HepG2 (cell line): ENCODE measurements around the gene PLLP.

ENCODE experiments used
- CREM ChIP-seq, 2 experiments: sonication (generic) in 1 of 2; formaldehyde crosslinking in 1 of 2; IDR thresholded peaks; 2 replicates each; pipeline versions ENCODE4 v1.4.0 to v1.6.1; 2016 to 2020; ENCODE audit warnings: antibody characterized with exemption in 1 of 2, mild to moderate bottlenecking in 1 of 2, missing genetic modification reagents in 1 of 2
- CTCF ChIP-seq: sonication (generic); formaldehyde crosslinking; IDR thresholded peaks from 2 replicates; pipeline ENCODE4 v1.5.0; 2020; ENCODE audit warnings: mild to moderate bottlenecking, missing genetic modification reagents, moderate library complexity
- EP300 ChIP-seq, 3 experiments: sonication (generic) in 1 of 3; formaldehyde crosslinking in 1 of 3; IDR thresholded peaks; 2 replicates each; pipeline versions ENCODE4 v1.5.1 to v1.6.1; 2011 to 2020; ENCODE audit warnings: low read depth in 2 of 3, low read length in 2 of 3, borderline replicate concordance in 1 of 3, improper control_type of control experiment in 1 of 3, mild to moderate bottlenecking in 1 of 3, missing genetic modification reagents in 1 of 3, moderate library complexity in 1 of 3
- EZH2 ChIP-seq: conservative IDR thresholded peaks from 2 replicates; pipeline ENCODE4 v1.6.1; 2012; ENCODE audit warnings: mild to moderate bottlenecking, low read depth, low read length, moderate library complexity
- FOSL1 ChIP-seq: sonication (generic); formaldehyde crosslinking; IDR thresholded peaks from 2 replicates; pipeline ENCODE4 v1.9.0; 2021; ENCODE audit warnings: missing genetic modification reagents, borderline replicate concordance
- MZF1 ChIP-seq: sonication (generic); formaldehyde crosslinking; IDR thresholded peaks from 2 replicates; pipeline ENCODE4 v1.8.1; 2023; ENCODE audit warnings: mild to moderate bottlenecking, missing genetic modification reagents, borderline replicate concordance
- PHF8 ChIP-seq: sonication (generic); formaldehyde crosslinking; IDR thresholded peaks from 2 replicates; pipeline ENCODE4 v1.5.0; 2020; ENCODE audit warnings: missing genetic modification reagents
- RFX5 ChIP-seq: IDR thresholded peaks from 2 replicates; pipeline ENCODE4 v1.6.1; 2011; ENCODE audit warnings: low read depth, low read length, improper control_type of control experiment
- SMAD3 ChIP-seq: sonication (generic); formaldehyde crosslinking; IDR thresholded peaks from 2 replicates; pipeline ENCODE4 v1.4.0; 2020; ENCODE audit warnings: missing genetic modification reagents
- TBP ChIP-seq: sonication (generic); formaldehyde crosslinking; IDR thresholded peaks from 2 replicates; pipeline ENCODE4 v1.5.0; 2020; ENCODE audit warnings: missing genetic modification reagents
- ZNF350 ChIP-seq: sonication (generic); formaldehyde crosslinking; IDR thresholded peaks from 2 replicates; pipeline ENCODE4 v1.4.0; 2020; ENCODE audit warnings: mild to moderate bottlenecking, low read depth, missing genetic modification reagents, borderline replicate concordance
- TF ChIP-seq, protein P1 (sequence below): sonication (generic); formaldehyde crosslinking; IDR thresholded peaks from 2 replicates; pipeline ENCODE4 v1.5.0; 2020; ENCODE audit warnings: mild to moderate bottlenecking, missing genetic modification reagents
- TF ChIP-seq, protein P2 (sequence below): sonication (generic); formaldehyde crosslinking; IDR thresholded peaks from 2 replicates; pipeline ENCODE4 v1.5.0; 2020; ENCODE audit warnings: mild to moderate bottlenecking, low read depth, missing genetic modification reagents, borderline replicate concordance

- TF ChIP-seq CTCF (CRISPR knock-in tag) = no peak
- TF ChIP-seq, protein P1, sequence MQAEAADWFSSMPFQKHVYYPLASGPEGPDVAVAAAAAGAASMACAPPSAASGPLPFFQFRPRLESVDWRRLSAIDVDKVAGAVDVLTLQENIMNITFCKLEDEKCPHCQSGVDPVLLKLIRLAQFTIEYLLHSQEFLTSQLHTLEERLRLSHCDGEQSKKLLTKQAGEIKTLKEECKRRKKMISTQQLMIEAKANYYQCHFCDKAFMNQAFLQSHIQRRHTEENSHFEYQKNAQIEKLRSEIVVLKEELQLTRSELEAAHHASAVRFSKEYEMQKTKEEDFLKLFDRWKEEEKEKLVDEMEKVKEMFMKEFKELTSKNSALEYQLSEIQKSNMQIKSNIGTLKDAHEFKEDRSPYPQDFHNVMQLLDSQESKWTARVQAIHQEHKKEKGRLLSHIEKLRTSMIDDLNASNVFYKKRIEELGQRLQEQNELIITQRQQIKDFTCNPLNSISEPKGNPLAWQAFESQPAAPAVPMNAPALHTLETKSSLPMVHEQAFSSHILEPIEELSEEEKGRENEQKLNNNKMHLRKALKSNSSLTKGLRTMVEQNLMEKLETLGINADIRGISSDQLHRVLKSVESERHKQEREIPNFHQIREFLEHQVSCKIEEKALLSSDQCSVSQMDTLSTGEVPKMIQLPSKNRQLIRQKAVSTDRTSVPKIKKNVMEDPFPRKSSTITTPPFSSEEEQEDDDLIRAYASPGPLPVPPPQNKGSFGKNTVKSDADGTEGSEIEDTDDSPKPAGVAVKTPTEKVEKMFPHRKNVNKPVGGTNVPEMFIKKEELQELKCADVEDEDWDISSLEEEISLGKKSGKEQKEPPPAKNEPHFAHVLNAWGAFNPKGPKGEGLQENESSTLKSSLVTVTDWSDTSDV (CRISPR knock-in tag) = no peak
- no peak for TF ChIP-seq TBP (CRISPR knock-in tag)
- no peak for TF ChIP-seq CREM (IDR thresholded peaks at IDR 0.05)
- TF ChIP-seq CREM (CRISPR knock-in tag; IDR thresholded peaks at IDR 0.05) = no peak
- TF ChIP-seq EZH2 = no peak
- TF ChIP-seq, protein P2, sequence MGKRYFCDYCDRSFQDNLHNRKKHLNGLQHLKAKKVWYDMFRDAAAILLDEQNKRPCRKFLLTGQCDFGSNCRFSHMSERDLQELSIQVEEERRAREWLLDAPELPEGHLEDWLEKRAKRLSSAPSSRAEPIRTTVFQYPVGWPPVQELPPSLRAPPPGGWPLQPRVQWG = no peak
- no peak for TF ChIP-seq PHF8
- no peak for TF ChIP-seq FOSL1
- TF ChIP-seq RFX5 = no peak
- TF ChIP-seq SMAD3 (CRISPR knock-in tag) = no peak
- no peak for TF ChIP-seq MZF1 (CRISPR knock-in tag)
- TF ChIP-seq EP300 (IDR thresholded peaks at IDR 0.05; ENCODE audit: low read depth in 2 of 2, low read length in 2 of 2) = no peak
- TF ChIP-seq EP300 (CRISPR knock-in tag; IDR thresholded peaks at IDR 0.05; ENCODE audit: borderline replicate concordance) = no peak
- TF ChIP-seq ZNF350 (CRISPR knock-in tag) = no peak
Measured at GRCh38 chr16:57225978-57226377, 58.5 kb downstream of the PLLP start.
